Measurements from ENCODE around the gene MYO5C. TPM values are rescaled to one million over a fixed set of nuclear protein-coding genes. Genes with fewer than 3 reads are reported as not detected.

The MYO5C gene
- total RNA-seq, 1 donor from 2014 or later = 22.9 TPM

DNA sequence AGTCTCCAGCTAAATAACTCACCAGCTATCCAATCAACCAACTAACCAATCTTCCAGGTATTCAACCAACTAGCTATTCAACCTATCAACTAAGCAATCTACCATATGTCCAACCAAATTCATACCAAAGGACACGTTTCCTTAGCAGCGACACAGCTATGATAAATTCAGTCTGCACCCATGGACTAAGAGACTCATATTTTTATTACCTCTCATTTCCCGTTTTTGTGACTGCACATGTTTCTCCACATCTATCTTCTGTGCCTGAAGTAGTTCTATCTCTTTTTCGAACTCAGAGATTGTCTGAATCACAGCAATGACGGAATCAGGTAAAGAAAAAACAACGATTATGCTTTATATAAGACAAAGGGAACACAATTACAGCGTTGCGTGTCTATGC is 70.4 kb downstream of the MYO5C start:
- Mint-ChIP-seq H3K4me1 (ENCODE audit: unreplicated experiment) (peaks cover 2% of the 10 kb centered on the region), H3K36me3 (ENCODE audit: low read depth, unreplicated experiment) (peaks cover 21% of the 10 kb centered on the region), H3K4me3 (ENCODE audit: unreplicated experiment) (no peak overlapping the region), H3K27ac (ENCODE audit: unreplicated experiment) (no peak overlapping the region), H3K27me3 (ENCODE audit: unreplicated experiment) (no peaks in the 10 kb centered on the region), H3K9me3 (ENCODE audit: unreplicated experiment) (no peaks in the 10 kb centered on the region)
- no peak for DNase-seq (ENCODE audit: low spot score)
- TF ChIP-seq, protein P1, sequence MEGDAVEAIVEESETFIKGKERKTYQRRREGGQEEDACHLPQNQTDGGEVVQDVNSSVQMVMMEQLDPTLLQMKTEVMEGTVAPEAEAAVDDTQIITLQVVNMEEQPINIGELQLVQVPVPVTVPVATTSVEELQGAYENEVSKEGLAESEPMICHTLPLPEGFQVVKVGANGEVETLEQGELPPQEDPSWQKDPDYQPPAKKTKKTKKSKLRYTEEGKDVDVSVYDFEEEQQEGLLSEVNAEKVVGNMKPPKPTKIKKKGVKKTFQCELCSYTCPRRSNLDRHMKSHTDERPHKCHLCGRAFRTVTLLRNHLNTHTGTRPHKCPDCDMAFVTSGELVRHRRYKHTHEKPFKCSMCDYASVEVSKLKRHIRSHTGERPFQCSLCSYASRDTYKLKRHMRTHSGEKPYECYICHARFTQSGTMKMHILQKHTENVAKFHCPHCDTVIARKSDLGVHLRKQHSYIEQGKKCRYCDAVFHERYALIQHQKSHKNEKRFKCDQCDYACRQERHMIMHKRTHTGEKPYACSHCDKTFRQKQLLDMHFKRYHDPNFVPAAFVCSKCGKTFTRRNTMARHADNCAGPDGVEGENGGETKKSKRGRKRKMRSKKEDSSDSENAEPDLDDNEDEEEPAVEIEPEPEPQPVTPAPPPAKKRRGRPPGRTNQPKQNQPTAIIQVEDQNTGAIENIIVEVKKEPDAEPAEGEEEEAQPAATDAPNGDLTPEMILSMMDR (IDR thresholded peaks at IDR 0.05; ENCODE audit: unreplicated experiment) = no peak

DNA sequence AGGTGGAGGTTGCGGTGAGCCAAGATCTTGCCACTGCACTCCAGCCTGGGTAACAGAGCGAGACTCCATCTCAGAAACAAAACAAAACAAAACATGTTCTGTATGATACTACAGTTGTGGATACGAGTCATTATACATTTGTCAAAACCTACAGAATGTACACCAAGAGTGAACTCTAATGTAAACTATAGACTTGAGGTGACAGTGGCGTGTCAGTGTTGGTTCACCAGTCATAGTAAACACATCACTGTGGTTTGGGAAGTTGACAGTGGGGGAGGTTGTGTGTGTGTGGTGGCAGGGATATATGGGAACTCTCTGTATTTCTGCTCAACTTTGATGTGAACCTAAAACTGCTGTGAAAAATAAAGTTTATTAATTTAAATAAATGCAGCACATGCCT is 71.4 kb downstream of the MYO5C start:
- no peak overlapping the region for H3K4me3 Mint-ChIP-seq (ENCODE audit: unreplicated experiment)
- TF ChIP-seq, protein P1 (IDR thresholded peaks at IDR 0.05; ENCODE audit: unreplicated experiment) = no peak
- H3K36me3 Mint-ChIP-seq (ENCODE audit: low read depth, unreplicated experiment) = peaks cover 21% of the 10 kb centered on the region
- H3K27me3 Mint-ChIP-seq (ENCODE audit: unreplicated experiment) = no peaks in the 10 kb centered on the region
- no peak overlapping the region for H3K27ac Mint-ChIP-seq (ENCODE audit: unreplicated experiment)
- H3K9me3 Mint-ChIP-seq (ENCODE audit: unreplicated experiment) = no peaks in the 10 kb centered on the region
- DNase-seq (ENCODE audit: low spot score) = no peak
- H3K4me1 Mint-ChIP-seq (ENCODE audit: unreplicated experiment) = no peaks in the 10 kb centered on the region

DNA sequence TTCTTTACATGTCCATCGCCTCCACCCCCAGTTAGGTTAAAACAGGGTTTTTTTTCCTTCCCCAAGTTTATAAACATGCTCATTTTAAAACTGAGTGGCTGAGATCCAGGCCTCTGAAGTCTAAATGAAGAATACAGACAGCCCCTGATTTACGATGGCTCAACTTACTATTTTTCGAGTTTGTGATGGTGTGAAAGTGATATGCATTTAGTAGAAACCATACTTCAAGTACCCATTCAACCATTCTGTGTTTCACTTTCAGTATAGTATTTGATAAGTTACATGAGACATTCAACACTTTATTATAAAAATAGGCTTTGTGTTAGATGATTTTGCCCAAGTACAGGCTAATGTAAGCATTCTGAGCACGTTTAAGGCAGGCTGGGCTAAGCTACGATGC is 73.9 kb downstream of the MYO5C start:
- DNase-seq (ENCODE audit: low spot score) = no peak
- no peaks in the 10 kb centered on the region for H3K27me3 Mint-ChIP-seq (ENCODE audit: unreplicated experiment)
- no peaks in the 10 kb centered on the region for H3K9me3 Mint-ChIP-seq (ENCODE audit: unreplicated experiment)
- H3K4me3 Mint-ChIP-seq (ENCODE audit: unreplicated experiment) = no peak overlapping the region
- TF ChIP-seq, protein P1 (IDR thresholded peaks at IDR 0.05; ENCODE audit: unreplicated experiment) = no peak
- no peak overlapping the region for H3K27ac Mint-ChIP-seq (ENCODE audit: unreplicated experiment)
- H3K4me1 Mint-ChIP-seq (ENCODE audit: unreplicated experiment) = no peaks in the 10 kb centered on the region
- H3K36me3 Mint-ChIP-seq (ENCODE audit: low read depth, unreplicated experiment) = peaks cover 34% of the 10 kb centered on the region

DNA sequence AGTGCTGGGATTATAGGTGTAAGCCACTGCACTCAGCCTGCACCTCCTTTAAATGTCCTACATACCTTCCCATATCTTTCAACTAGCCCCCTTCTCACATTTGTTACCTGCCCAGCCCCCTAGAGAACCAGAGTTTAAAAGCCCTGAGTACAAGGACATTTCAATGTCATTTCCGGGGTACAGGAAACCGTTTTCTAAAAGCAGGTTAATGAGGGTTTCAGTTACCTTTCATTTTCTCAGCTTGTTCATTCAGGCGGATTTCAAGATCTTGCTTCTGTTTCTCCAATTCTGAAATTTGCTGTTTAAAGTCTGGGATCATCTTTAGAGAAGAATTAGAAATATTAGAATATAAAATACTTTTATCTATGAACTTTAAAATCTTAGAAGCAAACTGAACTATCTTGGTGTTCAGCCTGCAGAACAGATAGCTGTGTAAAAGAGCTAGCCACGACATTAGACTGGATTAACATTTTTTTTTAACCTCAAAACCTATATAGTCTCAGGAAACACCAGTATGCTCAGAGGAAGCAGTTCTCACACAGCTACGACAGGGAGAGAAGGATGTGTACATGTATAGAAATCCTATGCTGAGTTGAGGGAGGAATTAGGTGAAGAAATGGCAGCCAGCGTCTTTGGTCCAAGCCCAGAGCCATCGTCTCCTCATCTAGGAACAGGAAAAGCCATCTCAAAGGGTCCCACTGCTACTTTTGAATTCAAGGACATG is 74.5 kb downstream of the MYO5C start:
- H3K9me3 Mint-ChIP-seq (ENCODE audit: unreplicated experiment) = no peaks in the 10 kb centered on the region
- H3K27me3 Mint-ChIP-seq (ENCODE audit: unreplicated experiment) = no peaks in the 10 kb centered on the region
- no peaks in the 10 kb centered on the region for H3K4me1 Mint-ChIP-seq (ENCODE audit: unreplicated experiment)
- TF ChIP-seq, protein P1 (IDR thresholded peaks at IDR 0.05; ENCODE audit: unreplicated experiment) = no peak
- peaks cover 36% of the 10 kb centered on the region for H3K36me3 Mint-ChIP-seq (ENCODE audit: low read depth, unreplicated experiment)
- H3K27ac Mint-ChIP-seq (ENCODE audit: unreplicated experiment) = no peak overlapping the region
- DNase-seq (ENCODE audit: low spot score) = no peak
- no peak overlapping the region for H3K4me3 Mint-ChIP-seq (ENCODE audit: unreplicated experiment)

DNA sequence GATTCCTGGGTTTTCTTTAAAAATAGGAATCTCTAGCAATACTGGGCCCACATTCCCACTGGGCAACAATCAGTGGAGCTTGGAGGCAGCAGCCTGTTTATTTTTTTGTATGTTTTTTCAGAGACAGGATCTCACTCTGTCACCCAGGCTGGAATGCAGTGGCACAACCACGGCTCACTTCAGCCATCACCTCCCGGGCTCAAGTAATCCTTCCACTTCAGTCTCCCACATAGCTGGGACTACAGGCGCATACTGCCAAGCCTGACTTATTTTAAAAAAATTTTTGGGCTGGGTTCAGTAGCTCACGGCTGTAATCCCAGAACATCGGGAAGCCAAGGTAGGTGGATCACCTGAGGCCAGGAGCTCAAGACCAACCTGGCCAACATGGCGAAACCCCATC is 75.4 kb downstream of the MYO5C start:
- Mint-ChIP-seq H3K36me3 (ENCODE audit: low read depth, unreplicated experiment) (peaks cover 36% of the 10 kb centered on the region), H3K4me3 (ENCODE audit: unreplicated experiment) (no peak overlapping the region), H3K9me3 (ENCODE audit: unreplicated experiment) (no peaks in the 10 kb centered on the region), H3K27ac (ENCODE audit: unreplicated experiment) (no peak overlapping the region), H3K4me1 (ENCODE audit: unreplicated experiment) (no peaks in the 10 kb centered on the region), H3K27me3 (ENCODE audit: unreplicated experiment) (no peaks in the 10 kb centered on the region)
- no peak for DNase-seq (ENCODE audit: low spot score)
- TF ChIP-seq, protein P1 (IDR thresholded peaks at IDR 0.05; ENCODE audit: unreplicated experiment) = no peak
